SJSA1 (cell line): ENCODE measurements around the gene GLB1L2. TPM values are rescaled to one million over a fixed set of nuclear protein-coding genes. Genes with fewer than 3 reads are reported as not detected.

ENCODE experiments used
- DNase-seq, 2 experiments: peaks; one replicate each; pipeline ENCODE4 v3.0.0-alpha.2; 2015 to 2020; ENCODE audit warnings: low spot score in 2 of 2, low read depth in 1 of 2
- H3K27ac ChIP-seq: fragments of 250-450 bp; sonication (Bioruptor Pico); 2 replicates; pipeline ENCODE4 v1.5.1; 2020; ENCODE audit warnings: mild to moderate bottlenecking, moderate library complexity
- H3K27me3 ChIP-seq: fragments of 250-450 bp; sonication (Bioruptor Pico); replicated peaks from 2 replicates; pipeline ENCODE4 v1.5.1; 2020; ENCODE audit warnings: mild to moderate bottlenecking, moderate library complexity
- H3K36me3 ChIP-seq: fragments of 250-450 bp; sonication (Bioruptor Pico); 2 replicates; pipeline ENCODE4 v1.5.1; 2020; ENCODE audit warnings: mild to moderate bottlenecking
- H3K4me1 ChIP-seq: fragments of 250-450 bp; sonication (Bioruptor Pico); replicated peaks from 2 replicates; pipeline ENCODE4 v1.6.1; 2021; ENCODE audit warnings: mild to moderate bottlenecking
- H3K4me3 ChIP-seq: fragments of 250-450 bp; sonication (Bioruptor Pico); 2 replicates; pipeline ENCODE4 v1.5.1; 2020; ENCODE audit warnings: mild to moderate bottlenecking
- H3K9me3 ChIP-seq: fragments of 250-450 bp; sonication (Bioruptor Pico); replicated peaks from 2 replicates; pipeline ENCODE4 v1.5.1; 2020; ENCODE audit warnings: mild to moderate bottlenecking
- total RNA-seq: library from RNA; depleted of rRNA; stranded (reverse); fragments of >200 nt; shearing (Covaris generic); gene quantifications from 2 replicates; pipeline ENCODE4 v1.2.3, GENCODE V29; 2014

Gene GLB1L2
- total RNA-seq, 1 experiment from 2014 or later: not detected

- H3K27me3 ChIP-seq: no peaks in the 10 kb centered on the region
- H3K36me3 ChIP-seq: no peaks in the 10 kb centered on the region
- no peak overlapping the region for H3K4me3 ChIP-seq
- no peaks in the 10 kb centered on the region for H3K4me1 ChIP-seq
- DNase-seq: no peak
- H3K9me3 ChIP-seq: no peaks in the 10 kb centered on the region
- no peak overlapping the region for H3K27ac ChIP-seq
These were observed 52.6 kb downstream of the GLB1L2 start for GRCh38 chr11:134384406-134384805.

- H3K4me3 ChIP-seq: no peak overlapping the region
- H3K4me1 ChIP-seq: no peaks in the 10 kb centered on the region
- no peaks in the 10 kb centered on the region for H3K36me3 ChIP-seq
- no peaks in the 10 kb centered on the region for H3K9me3 ChIP-seq
- H3K27ac ChIP-seq: no peak overlapping the region
- no peak for DNase-seq
- no peaks in the 10 kb centered on the region for H3K27me3 ChIP-seq
These were observed 53.4 kb downstream of the GLB1L2 start for GRCh38 chr11:134385171-134385570.

GRCh38 chr11:134385774-134386565, 54.2 kb downstream of the GLB1L2 start:
- Histone ChIP-seq H3K27me3 (no peaks in the 10 kb centered on the region), H3K36me3 (no peaks in the 10 kb centered on the region), H3K9me3 (no peaks in the 10 kb centered on the region), H3K27ac (no peak overlapping the region), H3K4me3 (no peak overlapping the region), H3K4me1 (no peaks in the 10 kb centered on the region)
- DNase-seq: no peak

- H3K9me3 ChIP-seq: no peaks in the 10 kb centered on the region
- no peaks in the 10 kb centered on the region for H3K27me3 ChIP-seq
- no peak for DNase-seq
- no peak overlapping the region for H3K27ac ChIP-seq
- no peak overlapping the region for H3K4me3 ChIP-seq
- no peaks in the 10 kb centered on the region for H3K36me3 ChIP-seq
- H3K4me1 ChIP-seq: no peaks in the 10 kb centered on the region
These were observed 55.2 kb downstream of the GLB1L2 start for GRCh38 chr11:134386945-134387344.

GRCh38 chr11:134387501-134387900, 55.7 kb downstream of the GLB1L2 start:
- no peak overlapping the region for H3K4me3 ChIP-seq
- H3K27me3 ChIP-seq: no peaks in the 10 kb centered on the region
- H3K36me3 ChIP-seq: no peaks in the 10 kb centered on the region
- H3K4me1 ChIP-seq: no peaks in the 10 kb centered on the region
- H3K27ac ChIP-seq: no peak overlapping the region
- no peak for DNase-seq
- no peaks in the 10 kb centered on the region for H3K9me3 ChIP-seq

- DNase-seq: no peak
- H3K27me3 ChIP-seq: no peaks in the 10 kb centered on the region
- H3K4me3 ChIP-seq: no peak overlapping the region
- H3K4me1 ChIP-seq: no peaks in the 10 kb centered on the region
- H3K27ac ChIP-seq: no peak overlapping the region
- no peaks in the 10 kb centered on the region for H3K36me3 ChIP-seq
- H3K9me3 ChIP-seq: no peaks in the 10 kb centered on the region
These were observed 56.8 kb downstream of the GLB1L2 start for GRCh38 chr11:134388590-134388989.

GRCh38 chr11:134389464-134390180, 57.8 kb downstream of the GLB1L2 start:
- H3K4me1 ChIP-seq: no peaks in the 10 kb centered on the region
- DNase-seq: no peak

GRCh38 chr11:134390706-134391569, 59.1 kb downstream of the GLB1L2 start:
- H3K9me3 ChIP-seq: no peaks in the 10 kb centered on the region
- no peaks in the 10 kb centered on the region for H3K27me3 ChIP-seq
- no peaks in the 10 kb centered on the region for H3K4me1 ChIP-seq
- no peak overlapping the region for H3K4me3 ChIP-seq
- no peak for DNase-seq
- no peak overlapping the region for H3K27ac ChIP-seq
- H3K36me3 ChIP-seq: no peaks in the 10 kb centered on the region

More at GRCh38 chr11:134389464-134390180, 57.8 kb downstream of the GLB1L2 start:
- Histone ChIP-seq H3K9me3 (no peaks in the 10 kb centered on the region), H3K36me3 (no peaks in the 10 kb centered on the region), H3K4me3 (no peak overlapping the region), H3K27me3 (no peaks in the 10 kb centered on the region), H3K27ac (no peak overlapping the region)

GRCh38 chr11:134391656-134392055, 59.9 kb downstream of the GLB1L2 start:
- H3K36me3 ChIP-seq: no peaks in the 10 kb centered on the region
- no peaks in the 10 kb centered on the region for H3K4me1 ChIP-seq
- DNase-seq: no peak
- no peak overlapping the region for H3K4me3 ChIP-seq
- H3K27ac ChIP-seq: no peak overlapping the region
- H3K9me3 ChIP-seq: no peaks in the 10 kb centered on the region
- H3K27me3 ChIP-seq: no peaks in the 10 kb centered on the region

GRCh38 chr11:134392953-134393615, 61.3 kb downstream of the GLB1L2 start:
- Histone ChIP-seq H3K4me1 (no peaks in the 10 kb centered on the region), H3K9me3 (no peaks in the 10 kb centered on the region), H3K36me3 (no peaks in the 10 kb centered on the region), H3K27ac (no peak overlapping the region), H3K4me3 (no peak overlapping the region), H3K27me3 (no peaks in the 10 kb centered on the region)
- DNase-seq: no peak

- no peaks in the 10 kb centered on the region for H3K36me3 ChIP-seq
- no peaks in the 10 kb centered on the region for H3K27me3 ChIP-seq
- no peak for DNase-seq
- H3K4me3 ChIP-seq: no peak overlapping the region
- H3K4me1 ChIP-seq: no peaks in the 10 kb centered on the region
- H3K9me3 ChIP-seq: no peaks in the 10 kb centered on the region
- H3K27ac ChIP-seq: no peak overlapping the region
These were observed 61.9 kb downstream of the GLB1L2 start for GRCh38 chr11:134393638-134394037.

GRCh38 chr11:134394311-134394710, 62.5 kb downstream of the GLB1L2 start:
- no peaks in the 10 kb centered on the region for H3K9me3 ChIP-seq
- H3K4me3 ChIP-seq: no peak overlapping the region

GRCh38 chr11:134395002-134395401, 63.2 kb downstream of the GLB1L2 start:
- Histone ChIP-seq H3K36me3 (no peaks in the 10 kb centered on the region), H3K27me3 (no peaks in the 10 kb centered on the region), H3K27ac (no peak overlapping the region), H3K4me1 (no peaks in the 10 kb centered on the region), H3K9me3 (no peaks in the 10 kb centered on the region), H3K4me3 (no peak overlapping the region)
- DNase-seq: no peak

More at GRCh38 chr11:134394311-134394710, 62.5 kb downstream of the GLB1L2 start:
- Histone ChIP-seq H3K27ac (no peak overlapping the region), H3K4me1 (no peaks in the 10 kb centered on the region), H3K36me3 (no peaks in the 10 kb centered on the region), H3K27me3 (no peaks in the 10 kb centered on the region)
- no peak for DNase-seq
